IMR-90 (cell line): ENCODE results near the gene SPINT2. TPM values are rescaled to one million over a fixed set of nuclear protein-coding genes. Genes with fewer than 3 reads are reported as not detected.
A peak's percentile ranks its signal among the peaks of the same experiment; 100 is the strongest.

Experiments
- ATAC-seq: fragments of 200-7000 bp; cut with Tn5 transposase; 2 replicates; pipeline ENCODE4 v1.9.1; 2020; ENCODE audit warnings: low read depth, mild to moderate bottlenecking, moderate library complexity
- BruUV-seq: library from RNA; stranded (reverse); fragments of 400-500 nt; replicated peaks from 2 replicates; lab custom pipeline; 2021; lab: Mats Ljungman, UMichigan
- CTCF ChIA-PET: fragments of 300-600 bp; formaldehyde crosslinking; extraction: SDS; loops from one replicate; lab custom pipeline; 2021; ENCODE audit warnings: antibody characterized with exemption; lab: Yijun Ruan, JAX
- POLR2A ChIA-PET: fragments of 300-600 bp; sonication (Branson Sonifier 250); formaldehyde crosslinking; loops from one replicate; lab custom pipeline; 2022; ENCODE audit warnings: antibody characterized with exemption; ENCODE audit not compliant: unreplicated experiment; lab: Charles Lee
- DNase-seq: peaks from one replicate; pipeline ENCODE4 v3.0.0; 2013
- H2AFZ ChIP-seq: replicated peaks from 2 replicates; pipeline ENCODE3; 2013; ENCODE audit warnings: low read length, mild to moderate bottlenecking; ENCODE audit not compliant: poor library complexity
- H2AK5ac ChIP-seq: 2 replicates; pipeline ENCODE4 v1.6.1; 2013; ENCODE audit warnings: low read depth, low read length, inconsistent platforms
- H2AK9ac ChIP-seq: replicated peaks from 2 replicates; pipeline ENCODE3; 2013; ENCODE audit warnings: mild to moderate bottlenecking, low read depth, low read length, moderate library complexity; ENCODE audit not compliant: poor library complexity
- H2BK120ac ChIP-seq: 2 replicates; pipeline ENCODE4 v1.6.1; 2013; ENCODE audit warnings: low read depth, low read length, inconsistent platforms
- H2BK15ac ChIP-seq: 3 replicates; pipeline ENCODE4 v1.6.1; 2013; ENCODE audit warnings: low read depth, low read length, inconsistent platforms
- H2BK20ac ChIP-seq: 2 replicates; pipeline ENCODE4 v1.6.1; 2013; ENCODE audit warnings: low read depth, mild to moderate bottlenecking, inconsistent platforms, low read length, moderate library complexity
- H2BK5ac ChIP-seq: 2 replicates; pipeline ENCODE4 v1.6.1; 2013; ENCODE audit warnings: mild to moderate bottlenecking, low read depth, low read length, inconsistent platforms; ENCODE audit not compliant: poor library complexity, severe bottlenecking
- H3K14ac ChIP-seq: replicated peaks from 2 replicates; pipeline ENCODE4 v1.6.1; 2013; ENCODE audit warnings: low read depth, low read length, inconsistent platforms
- H3K18ac ChIP-seq: 2 replicates; pipeline ENCODE4 v1.6.1; 2013; ENCODE audit warnings: low read depth, low read length, control low read depth
- H3K23ac ChIP-seq: 2 replicates; pipeline ENCODE4 v1.6.1; 2013; ENCODE audit warnings: low read depth, low read length, inconsistent platforms
- H3K27ac ChIP-seq: 2 replicates; pipeline ENCODE4 v1.5.1; 2013; ENCODE audit warnings: mild to moderate bottlenecking, control low read depth, low read length; ENCODE audit not compliant: insufficient read depth
- H3K27me3 ChIP-seq: 2 replicates; pipeline ENCODE4 v1.6.1; 2013; ENCODE audit warnings: low read length; ENCODE audit not compliant: control insufficient read depth, insufficient read depth
- H3K36me3 ChIP-seq: 2 replicates; pipeline ENCODE4 v1.6.1; 2013; ENCODE audit warnings: low read length, mixed read lengths; ENCODE audit not compliant: control insufficient read depth, insufficient read depth
- H3K4ac ChIP-seq: 2 replicates; pipeline ENCODE4 v1.6.1; 2013; ENCODE audit warnings: low read depth, low read length, inconsistent platforms
- H3K4me1 ChIP-seq: 2 replicates; pipeline ENCODE4 v1.6.1; 2013; ENCODE audit warnings: low read length, mixed read lengths; ENCODE audit not compliant: control insufficient read depth, insufficient read depth
- H3K4me2 ChIP-seq: 2 replicates; pipeline ENCODE4 v1.6.1; 2013; ENCODE audit warnings: low read depth, mild to moderate bottlenecking, control low read depth, low read length, moderate library complexity
- H3K4me3 ChIP-seq: 2 replicates; pipeline ENCODE4 v1.5.1; 2013; ENCODE audit warnings: low read depth, mild to moderate bottlenecking, control low read depth, low read length, moderate library complexity; ENCODE audit not compliant: insufficient read depth
- H3K56ac ChIP-seq: 2 replicates; pipeline ENCODE4 v1.6.1; 2013; ENCODE audit warnings: low read length, inconsistent platforms; ENCODE audit not compliant: insufficient read depth; ENCODE audit errors: extremely low read depth
- H3K79me1 ChIP-seq, 2 experiments: 2 replicates each; pipeline ENCODE4 v1.6.1; 2013; ENCODE audit warnings: low read length in 2 of 2, inconsistent platforms in 1 of 2, low read depth in 1 of 2
- H3K9ac ChIP-seq: 2 replicates; pipeline ENCODE4 v1.6.1; 2013; ENCODE audit warnings: low read depth, low read length, control low read depth
- H3K9me1 ChIP-seq: 2 replicates; pipeline ENCODE4 v1.6.1; 2013; ENCODE audit warnings: low read length, inconsistent platforms; ENCODE audit not compliant: insufficient read depth
- H3K9me3 ChIP-seq: 2 replicates; pipeline ENCODE4 v1.6.1; 2013; ENCODE audit warnings: low read length; ENCODE audit not compliant: control insufficient read depth, insufficient read depth
- H4K20me1 ChIP-seq: 2 replicates; pipeline ENCODE4 v1.6.1; 2013; ENCODE audit warnings: low read length, inconsistent platforms; ENCODE audit not compliant: insufficient read depth
- H4K5ac ChIP-seq: 2 replicates; pipeline ENCODE4 v1.6.1; 2013; ENCODE audit warnings: mild to moderate bottlenecking, low read depth, low read length, control low read depth
- H4K8ac ChIP-seq, 2 experiments: 2 replicates each; pipeline ENCODE4 v1.6.1; 2013; ENCODE audit warnings: low read depth in 2 of 2, low read length in 2 of 2, control low read depth in 1 of 2, inconsistent platforms in 1 of 2
- H4K91ac ChIP-seq: 2 replicates; pipeline ENCODE4 v1.6.1; 2013; ENCODE audit warnings: low read depth, low read length, inconsistent platforms; ENCODE audit not compliant: insufficient read depth
- CEBPB ChIP-seq: IDR thresholded peaks from 2 replicates; pipeline ENCODE4 v1.6.1; 2012; ENCODE audit warnings: low read depth, low read length, improper control_type of control experiment
- MAZ ChIP-seq: IDR thresholded peaks from 2 replicates; pipeline ENCODE4 v1.6.1; 2012; ENCODE audit warnings: low read depth, mild to moderate bottlenecking, low read length, improper control_type of control experiment, moderate library complexity, borderline replicate concordance
- MXI1 ChIP-seq: IDR thresholded peaks from 2 replicates; pipeline ENCODE4 v1.6.1; 2012; ENCODE audit warnings: low read depth, mild to moderate bottlenecking, low read length, moderate library complexity, borderline replicate concordance
- POLR2A ChIP-seq: IDR thresholded peaks from 2 replicates; pipeline ENCODE4 v1.6.1; 2012; ENCODE audit warnings: mild to moderate bottlenecking, low read depth, low read length
- SMC3 ChIP-seq: fragments of 150-350 bp; IDR thresholded peaks from 2 replicates; pipeline ENCODE4 v1.6.1; 2016; ENCODE audit warnings: low read depth, mild to moderate bottlenecking, antibody characterized with exemption, low read length, moderate library complexity
- USF2 ChIP-seq: fragments of 150-350 bp; IDR thresholded peaks from 2 replicates; pipeline ENCODE4 v1.6.1; 2017; ENCODE audit warnings: mild to moderate bottlenecking, antibody characterized with exemption, low read length, low read depth
- WGBS, 2 experiments: methylation state at CpG; one replicate each; pipeline versions ENCODE4 v1.1.5 to v1.1.7; 2013; ENCODE audit warnings: missing lambda C conversion rate in 2 of 2; ENCODE audit not compliant: insufficient read length in 1 of 2; ENCODE audit errors: extremely low coverage in 2 of 2; 5-methylcytosine and 5-hydroxymethylcytosine counted together
- dilution Hi-C: fragments of 300-500 bp; cut with HindIII; formaldehyde crosslinking; loops from one replicate; pipeline ENCODE4 v1.14.3; 2018; ENCODE audit warnings: low sequenced_read_pairs; ENCODE audit not compliant: unreplicated experiment
- in situ Hi-C: fragments of 300-500 bp; cut with MboI; formaldehyde crosslinking; loops from 3 replicates; pipeline ENCODE4 v1.14.3; 2019; ENCODE audit warnings: low sequenced_read_pairs, inconsistent platforms, mixed read lengths
- intact Hi-C: fragments of 100-400 bp; cut with micrococcal nuclease; formaldehyde crosslinking; loops from 2 replicates; pipeline ENCODE4 v1.10.0; 2022
- polyA plus RNA-seq, 3 experiments: library from polyadenylated mRNA; depleted of rRNA; stranded (reverse); fragments of >200 nt; gene quantifications; 2 replicates each; pipeline ENCODE4 v1.2.3, GENCODE V29; 2012; ENCODE audit warnings: low replicate concordance in 1 of 3
- total RNA-seq: library from RNA; depleted of rRNA; stranded (reverse); fragments of >200 nt; gene quantifications from 2 replicates; pipeline ENCODE4 v1.2.3, GENCODE V29; 2012
- TF ChIP-seq, protein P1 (sequence below): fragments of 150-350 bp; IDR thresholded peaks from 2 replicates; pipeline ENCODE4 v1.6.1; 2016; ENCODE audit warnings: low read depth, mild to moderate bottlenecking, low read length, moderate library complexity, borderline replicate concordance

The SPINT2 gene
- total and polyA plus RNA-seq, 2 of the 4 experiments (the other 2 are of a cell fraction) = 0.54 to 1.2 TPM

- intact Hi-C loops (no loop called here), in situ Hi-C loops (no loop called here), dilution Hi-C loops (no loop called here)
- Histone ChIP-seq H3K27ac (no peak overlapping the region), H2AFZ (peak overlapping the region; percentile 88), H2BK20ac (no peak overlapping the region), H2BK5ac (no peak overlapping the region), H3K23ac (no peak overlapping the region), H3K4me2 (no peak overlapping the region; the same call in 1 of the 2 replicates), H3K18ac (no peak overlapping the region), H4K8ac (no peak overlapping the region), H3K4me3 (no peak overlapping the region), H2BK15ac (no peak overlapping the region), H3K14ac (no peak overlapping the region), H3K79me1 (no peaks in the 10 kb centered on the region), H3K27me3 (no peaks in the 10 kb centered on the region; the same call in 1 of the 2 replicates), H2BK120ac (no peak overlapping the region), H4K5ac (no peak overlapping the region), H3K9ac (no peak overlapping the region), H4K91ac (no peak overlapping the region; the same call in 1 of the 2 replicates), H3K4me1 (peaks cover 31% of the 10 kb centered on the region), H2AK5ac (0 out of 2 replicates have a peak overlapping the region, but pooled peaks have one; percentile 16), H3K9me3 (no peaks in the 10 kb centered on the region), H3K56ac (no peak overlapping the region), H3K36me3 (no peaks in the 10 kb centered on the region), H3K9me1 (peaks cover 3% of the 10 kb centered on the region; the same call in 1 of the 2 replicates), H2AK9ac (peak overlapping the region; percentile 24), H3K4ac (peak overlapping the region; percentile 20; the same call in 1 of the 2 replicates), H4K20me1 (no peaks in the 10 kb centered on the region)
- BruUV-seq = no TSS peak
- ATAC-seq = no peak
- TF ChIP-seq POLR2A (no peak), MAZ (no peak), SMC3 (no peak), USF2 (no peak), CEBPB (no peak), MXI1 (no peak)
- TF ChIP-seq, protein P1, sequence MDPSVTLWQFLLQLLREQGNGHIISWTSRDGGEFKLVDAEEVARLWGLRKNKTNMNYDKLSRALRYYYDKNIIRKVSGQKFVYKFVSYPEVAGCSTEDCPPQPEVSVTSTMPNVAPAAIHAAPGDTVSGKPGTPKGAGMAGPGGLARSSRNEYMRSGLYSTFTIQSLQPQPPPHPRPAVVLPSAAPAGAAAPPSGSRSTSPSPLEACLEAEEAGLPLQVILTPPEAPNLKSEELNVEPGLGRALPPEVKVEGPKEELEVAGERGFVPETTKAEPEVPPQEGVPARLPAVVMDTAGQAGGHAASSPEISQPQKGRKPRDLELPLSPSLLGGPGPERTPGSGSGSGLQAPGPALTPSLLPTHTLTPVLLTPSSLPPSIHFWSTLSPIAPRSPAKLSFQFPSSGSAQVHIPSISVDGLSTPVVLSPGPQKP = no peak
- ChIA-PET POLR2A (interaction anchor here (0.6 kb wide), 1 partner anchor 50 kb away, joined by 3 read pairs; no protein-coding TSS in a partner anchor), CTCF (no interaction called here)
- WGBS, 2 experiments = 49% methylated on average over 10 of the region's 17 CpGs; no CpG with 5 or more reads in 1 of the 2 experiments
- DNase-seq = no peak
These were observed 8.9 kb upstream of the SPINT2 start for GRCh38 chr19:38255383-38256014.
